ENCODE data around the gene DCBLD1.

DNA sequence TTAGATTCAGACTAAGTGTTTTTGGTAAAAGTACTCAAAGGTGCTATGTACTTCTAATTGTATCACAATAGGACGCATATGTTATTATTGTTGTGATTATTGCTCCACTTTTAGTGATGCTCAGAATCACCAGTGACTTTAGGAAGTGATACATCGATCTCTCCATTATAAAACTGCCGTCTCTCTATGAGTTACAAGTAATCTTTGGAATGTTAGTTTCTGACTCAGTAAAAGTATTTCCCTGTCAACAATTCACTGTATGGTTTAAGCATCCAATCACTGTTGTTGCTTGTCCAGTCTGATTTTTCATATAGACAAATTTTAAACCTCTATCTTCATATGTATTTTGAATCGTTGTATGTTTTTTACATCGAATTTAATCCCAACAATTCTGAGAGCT, 9.4 kb downstream of the DCBLD1 start:
- no peak for TF ChIP-seq POLR2A (IDR thresholded peaks at IDR 0.05)
- TF ChIP-seq, protein P1, sequence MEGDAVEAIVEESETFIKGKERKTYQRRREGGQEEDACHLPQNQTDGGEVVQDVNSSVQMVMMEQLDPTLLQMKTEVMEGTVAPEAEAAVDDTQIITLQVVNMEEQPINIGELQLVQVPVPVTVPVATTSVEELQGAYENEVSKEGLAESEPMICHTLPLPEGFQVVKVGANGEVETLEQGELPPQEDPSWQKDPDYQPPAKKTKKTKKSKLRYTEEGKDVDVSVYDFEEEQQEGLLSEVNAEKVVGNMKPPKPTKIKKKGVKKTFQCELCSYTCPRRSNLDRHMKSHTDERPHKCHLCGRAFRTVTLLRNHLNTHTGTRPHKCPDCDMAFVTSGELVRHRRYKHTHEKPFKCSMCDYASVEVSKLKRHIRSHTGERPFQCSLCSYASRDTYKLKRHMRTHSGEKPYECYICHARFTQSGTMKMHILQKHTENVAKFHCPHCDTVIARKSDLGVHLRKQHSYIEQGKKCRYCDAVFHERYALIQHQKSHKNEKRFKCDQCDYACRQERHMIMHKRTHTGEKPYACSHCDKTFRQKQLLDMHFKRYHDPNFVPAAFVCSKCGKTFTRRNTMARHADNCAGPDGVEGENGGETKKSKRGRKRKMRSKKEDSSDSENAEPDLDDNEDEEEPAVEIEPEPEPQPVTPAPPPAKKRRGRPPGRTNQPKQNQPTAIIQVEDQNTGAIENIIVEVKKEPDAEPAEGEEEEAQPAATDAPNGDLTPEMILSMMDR (IDR thresholded peaks at IDR 0.05), result no peak
